Lung (tissue), 12 donors: ENCODE results near the gene GALNT6. TPM values are rescaled to one million over a fixed set of nuclear protein-coding genes. Genes with fewer than 3 reads are reported as not detected.

Experiments
- ATAC-seq: fragments of 200-7000 bp; cut with Tn5 transposase; one replicate; pipeline ENCODE4 v1.9.1; 2020; ENCODE audit warnings: moderate number of reproducible peaks; ENCODE audit not compliant: insufficient read depth, low FRiP score
- DNase-seq, 3 donors: peaks; one replicate each; pipeline ENCODE4 v3.0.0-alpha.2; 2013 to 2017
- H3K27ac ChIP-seq, 2 donors: one replicate each; pipeline ENCODE4 v1.5.1; 2013; ENCODE audit warnings: mild to moderate bottlenecking in 2 of 2, moderate library complexity in 2 of 2, control low read depth in 1 of 2, inconsistent platforms in 1 of 2, low read depth in 1 of 2, low read length in 1 of 2
- H3K27me3 ChIP-seq, 3 donors: one replicate each; pipeline ENCODE4 v1.5.1; 2013; ENCODE audit warnings: low read length in 2 of 3; ENCODE audit not compliant: control insufficient read depth in 3 of 3, insufficient read depth in 3 of 3
- H3K36me3 ChIP-seq, 4 donors: one replicate each; pipeline ENCODE4 v1.5.1; 2013; ENCODE audit warnings: low read length in 4 of 4, mild to moderate bottlenecking in 1 of 4, moderate library complexity in 1 of 4; ENCODE audit not compliant: control insufficient read depth in 4 of 4, insufficient read depth in 4 of 4
- H3K4me1 ChIP-seq, 5 donors: one replicate each; pipeline ENCODE4 v1.5.1; 2013; ENCODE audit warnings: low read length in 5 of 5, mild to moderate bottlenecking in 2 of 5, moderate library complexity in 1 of 5; ENCODE audit not compliant: control insufficient read depth in 5 of 5, insufficient read depth in 5 of 5
- H3K4me3 ChIP-seq: one replicate; pipeline ENCODE4 v1.5.1; 2013; ENCODE audit warnings: mild to moderate bottlenecking, control low read depth, moderate library complexity
- H3K9ac ChIP-seq, 2 donors: one replicate each; pipeline ENCODE4 v1.5.1; 2013; ENCODE audit warnings: low read length in 2 of 2, control low read depth in 1 of 2; ENCODE audit not compliant: insufficient read depth in 1 of 2
- H3K9me3 ChIP-seq, 4 donors: one replicate each; pipeline ENCODE4 v1.5.1; 2013; ENCODE audit warnings: low read length in 3 of 4, mild to moderate bottlenecking in 1 of 4, moderate library complexity in 1 of 4; ENCODE audit not compliant: control insufficient read depth in 4 of 4, insufficient read depth in 3 of 4
- CTCF ChIP-seq: IDR thresholded peaks from 2 replicates; pipeline ENCODE4 v1.5.1; 2012; ENCODE audit warnings: mild to moderate bottlenecking; ENCODE audit errors: control extremely low read depth, extremely low read depth
- WGBS, 2 donors: extraction: QIAGEN DNeasy Blood & Tissue Kit; methylation state at CpG; one replicate each; pipeline ENCODE4 v1.1.7; 2013; 5-methylcytosine and 5-hydroxymethylcytosine counted together
- polyA plus RNA-seq, 2 donors: library from polyadenylated mRNA; stranded (reverse); fragments of 200-250 nt; gene quantifications; one replicate each; pipeline ENCODE4 v1.2.1, GENCODE V29; 2013
- total RNA-seq, 2 donors: library from RNA; depleted of rRNA in 1 of 2; stranded (reverse); fragments of >200 nt in 1 of 2; gene quantifications; one replicate each; pipeline ENCODE4 v1.2.1, GENCODE V29; 2014 to 2021
- donor health status: control.
- donor health status: control.
- donor health status: Bipolar disorder and iron deficiency.
- donor health status: healthy.
- donor health status: DM: yes; HTN: yes; CAD: no.

GALNT6 gene
- total and polyA plus RNA-seq, 4 donors, result 5.5 to 36.0 (median 9.0) TPM

DNA sequence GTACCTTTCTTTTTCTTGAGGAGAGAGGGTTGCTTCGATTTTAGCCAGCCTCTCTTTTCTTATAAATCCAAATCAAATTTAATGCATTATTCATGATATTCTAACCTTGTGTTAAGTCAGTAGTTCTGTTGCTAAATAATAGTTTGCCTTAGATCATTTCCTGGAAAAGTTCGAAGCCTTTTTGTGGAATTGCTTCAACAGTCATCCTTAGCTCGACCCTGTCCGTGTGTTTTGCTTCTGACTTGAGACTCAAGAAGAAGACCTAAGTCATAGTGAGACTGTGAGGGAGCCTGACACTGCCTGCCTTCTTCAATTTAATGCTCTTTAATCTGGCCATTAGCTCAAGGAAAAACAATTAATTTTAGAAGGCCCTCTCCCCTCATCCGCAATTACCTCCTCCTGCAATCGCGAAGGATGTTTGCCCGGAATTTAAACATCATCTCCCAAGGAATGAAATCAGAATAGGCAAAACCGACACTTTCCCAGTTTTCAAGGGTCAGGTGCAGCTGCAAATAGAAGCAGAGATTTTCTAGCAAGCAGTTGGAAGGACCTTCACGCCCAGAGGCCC, 33.0 kb upstream of the GALNT6 start:
- Histone ChIP-seq H3K4me3 (no peak overlapping the region), H3K9me3 (peaks cover 0 to 1% (median 0%) of the 10 kb centered on the region in 4 donors), H3K27ac (no peak overlapping the region), H3K4me1 (peaks cover 0 to 6% (median 0%) of the 10 kb centered on the region in 5 donors), H3K9ac (no peak overlapping the region), H3K27me3 (peaks cover 0 to 19% (median 8%) of the 10 kb centered on the region in 3 donors), H3K36me3 (no peaks in the 10 kb centered on the region)
- no peak for TF ChIP-seq CTCF
- no peak for ATAC-seq
- no peak for DNase-seq
- WGBS, 2 donors, result 25 to 26% methylated on average over 10 of the region's 10 CpGs

- ATAC-seq (peak; percentile 43), DNase-seq (peak; percentile 53 to 74 (median 71))
- H3K9ac ChIP-seq, result no peak overlapping the region
- H3K4me3 ChIP-seq, result no peak overlapping the region
- H3K9me3 ChIP-seq, result no peaks in the 10 kb centered on the region
- H3K4me1 ChIP-seq, result peaks cover 0 to 6% (median 0%) of the 10 kb centered on the region in 5 donors
- no peak overlapping the region for H3K27ac ChIP-seq
- peaks cover 0 to 17% (median 8%) of the 10 kb centered on the region in 3 donors for H3K27me3 ChIP-seq
- peak; percentile 76 for TF ChIP-seq CTCF
- WGBS, 2 donors, result 73 to 76% methylated on average over 5 of the region's 5 CpGs
- no peaks in the 10 kb centered on the region for H3K36me3 ChIP-seq
Observed at GRCh38 chr12:51421266-51421884, 30.2 kb upstream of the GALNT6 start.

- no peak for TF ChIP-seq CTCF
- 43 to 53% methylated on average over 11 of the region's 11 CpGs for WGBS, 2 donors
Observed at GRCh38 chr12:51419425-51420193, 28.4 kb upstream of the GALNT6 start.

More at GRCh38 chr12:51419425-51420193, 28.4 kb upstream of the GALNT6 start:
- no peak overlapping the region for H3K27ac ChIP-seq
- H3K4me3 ChIP-seq, result no peak overlapping the region
- peaks cover 0 to 7% (median 3%) of the 10 kb centered on the region in 3 donors for H3K27me3 ChIP-seq
- no peaks in the 10 kb centered on the region for H3K36me3 ChIP-seq
- DNase-seq (no peak), ATAC-seq (no peak)
- H3K4me1 ChIP-seq, result peaks cover 0 to 1% (median 0%) of the 10 kb centered on the region in 5 donors
- H3K9ac ChIP-seq, result no peak overlapping the region
- no peaks in the 10 kb centered on the region for H3K9me3 ChIP-seq
